ENCODE results near the gene PPP1R3G.

PPP1R3G gene

GRCh38 chr6:5081182-5081581 lies 4.0 kb upstream of the PPP1R3G start:
- H3K36me3 ChIP-seq (ENCODE audit: control insufficient read depth in 1 of 2, insufficient read depth in 2 of 2, low read length in 2 of 2), result no peaks in the 10 kb centered on the region
- no peak overlapping the region for H3K4ac ChIP-seq (ENCODE audit: low read depth, low read length)
- H2AFZ ChIP-seq (ENCODE audit: insufficient read depth, low read length, poor library complexity), result no peak overlapping the region
- no peak for DNase-seq
- peak overlapping the region; percentile 97 for H2AK5ac ChIP-seq (ENCODE audit: low read length)
- no peak overlapping the region for H3K9ac ChIP-seq (ENCODE audit: low read length)
- peaks cover 2% of the 10 kb centered on the region for H3K9me3 ChIP-seq (ENCODE audit: insufficient read depth, low read depth, low read length)
- H4K12ac ChIP-seq (ENCODE audit: low read depth, low read length), result no peak overlapping the region
- H3K18ac ChIP-seq (ENCODE audit: low read length), result no peak overlapping the region
- H3K14ac ChIP-seq (ENCODE audit: low read length), result peak overlapping the region; percentile 52
- peak overlapping the region; percentile 65 for H2BK5ac ChIP-seq (ENCODE audit: low read depth, low read length, poor library complexity)
- H4K91ac ChIP-seq (ENCODE audit: low read depth, low read length), result peak overlapping the region; percentile 93
- peaks cover 28 to 35% of the 10 kb centered on the region in 2 experiments for H3K4me1 ChIP-seq (ENCODE audit: control insufficient read depth in 1 of 2, insufficient read depth in 2 of 2, low read length in 2 of 2)
- H3K4me3 ChIP-seq (ENCODE audit: low read depth, low read length), result no peak overlapping the region
- H3K23ac ChIP-seq (ENCODE audit: low read length), result no peak overlapping the region
- no peak overlapping the region for H4K8ac ChIP-seq (ENCODE audit: low read depth, low read length)
- peaks cover 21% of the 10 kb centered on the region for H3K27me3 ChIP-seq (ENCODE audit: insufficient read depth, low read length)
- H2BK12ac ChIP-seq (ENCODE audit: low read length), result peak overlapping the region; percentile 20
- H3K4me2 ChIP-seq (ENCODE audit: low read length), result no peak overlapping the region
- H3K79me2 ChIP-seq (ENCODE audit: control insufficient read depth, insufficient read depth, low read length, poor library complexity), result peaks cover 2% of the 10 kb centered on the region
- peaks cover 18% of the 10 kb centered on the region for H3K79me1 ChIP-seq (ENCODE audit: low read length)
- peak overlapping the region; percentile 70 for H2BK120ac ChIP-seq (ENCODE audit: insufficient read depth, low read length, poor library complexity)
- WGBS (ENCODE audit: extremely low coverage, insufficient coverage, insufficient read length), result no CpG with 5 or more reads among the region's 3 CpGs
- H3K27ac ChIP-seq (ENCODE audit: low read depth, low read length), result no peak overlapping the region

DNA sequence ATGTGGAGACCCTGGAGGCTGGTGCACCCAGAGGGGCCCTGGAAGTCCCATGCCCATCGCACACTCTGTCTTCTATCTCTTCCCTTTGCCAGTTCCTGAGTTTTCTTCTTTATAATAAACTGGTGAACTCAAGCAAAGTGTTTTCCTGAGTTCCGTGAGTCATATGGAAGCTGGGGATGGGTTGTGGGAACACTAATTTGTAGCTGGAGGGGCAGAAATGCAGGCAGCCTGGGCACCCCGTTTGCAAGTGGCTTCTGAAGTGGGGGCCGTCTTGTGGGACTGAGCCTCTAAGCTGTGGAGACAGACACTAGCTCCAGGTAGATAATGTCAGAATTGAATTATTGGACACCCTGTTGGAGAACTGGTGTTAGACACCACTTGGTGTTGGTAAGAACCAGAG lies 3.2 kb upstream of the PPP1R3G start:
- H3K27ac ChIP-seq (ENCODE audit: low read depth, low read length), result no peak overlapping the region
- H3K9me3 ChIP-seq (ENCODE audit: insufficient read depth, low read depth, low read length), result peaks cover 6% of the 10 kb centered on the region
- no peak overlapping the region for H3K23ac ChIP-seq (ENCODE audit: low read length)
- H2AFZ ChIP-seq (ENCODE audit: insufficient read depth, low read length, poor library complexity), result no peak overlapping the region
- H3K79me2 ChIP-seq (ENCODE audit: control insufficient read depth, insufficient read depth, low read length, poor library complexity), result peaks cover 2% of the 10 kb centered on the region
- H2BK120ac ChIP-seq (ENCODE audit: insufficient read depth, low read length, poor library complexity), result peak overlapping the region; percentile 27
- no peak overlapping the region for H3K4me3 ChIP-seq (ENCODE audit: low read depth, low read length)
- no peak overlapping the region for H3K9ac ChIP-seq (ENCODE audit: low read length)
- DNase-seq, result no peak
- H2BK12ac ChIP-seq (ENCODE audit: low read length), result peak overlapping the region; percentile 55
- no peak overlapping the region for H2BK5ac ChIP-seq (ENCODE audit: low read depth, low read length, poor library complexity)
- H4K8ac ChIP-seq (ENCODE audit: low read depth, low read length), result peak overlapping the region; percentile 20
- no peak overlapping the region for H3K4ac ChIP-seq (ENCODE audit: low read depth, low read length)
- no peak overlapping the region for H3K4me2 ChIP-seq (ENCODE audit: low read length)
- no CpG with 5 or more reads among the region's 4 CpGs for WGBS (ENCODE audit: extremely low coverage, insufficient coverage, insufficient read length)
- no peak overlapping the region for H2AK5ac ChIP-seq (ENCODE audit: low read length)
- peaks cover 29 to 36% of the 10 kb centered on the region in 2 experiments for H3K4me1 ChIP-seq (ENCODE audit: control insufficient read depth in 1 of 2, insufficient read depth in 2 of 2, low read length in 2 of 2)
- no peak overlapping the region for H3K14ac ChIP-seq (ENCODE audit: low read length)
- no peaks in the 10 kb centered on the region for H3K36me3 ChIP-seq (ENCODE audit: control insufficient read depth in 1 of 2, insufficient read depth in 2 of 2, low read length in 2 of 2)
- peaks cover 18% of the 10 kb centered on the region for H3K79me1 ChIP-seq (ENCODE audit: low read length)
- peaks cover 29% of the 10 kb centered on the region for H3K27me3 ChIP-seq (ENCODE audit: insufficient read depth, low read length)
- H4K12ac ChIP-seq (ENCODE audit: low read depth, low read length), result no peak overlapping the region
- peak overlapping the region; percentile 48 for H4K91ac ChIP-seq (ENCODE audit: low read depth, low read length)
- H3K18ac ChIP-seq (ENCODE audit: low read length), result no peak overlapping the region

DNA sequence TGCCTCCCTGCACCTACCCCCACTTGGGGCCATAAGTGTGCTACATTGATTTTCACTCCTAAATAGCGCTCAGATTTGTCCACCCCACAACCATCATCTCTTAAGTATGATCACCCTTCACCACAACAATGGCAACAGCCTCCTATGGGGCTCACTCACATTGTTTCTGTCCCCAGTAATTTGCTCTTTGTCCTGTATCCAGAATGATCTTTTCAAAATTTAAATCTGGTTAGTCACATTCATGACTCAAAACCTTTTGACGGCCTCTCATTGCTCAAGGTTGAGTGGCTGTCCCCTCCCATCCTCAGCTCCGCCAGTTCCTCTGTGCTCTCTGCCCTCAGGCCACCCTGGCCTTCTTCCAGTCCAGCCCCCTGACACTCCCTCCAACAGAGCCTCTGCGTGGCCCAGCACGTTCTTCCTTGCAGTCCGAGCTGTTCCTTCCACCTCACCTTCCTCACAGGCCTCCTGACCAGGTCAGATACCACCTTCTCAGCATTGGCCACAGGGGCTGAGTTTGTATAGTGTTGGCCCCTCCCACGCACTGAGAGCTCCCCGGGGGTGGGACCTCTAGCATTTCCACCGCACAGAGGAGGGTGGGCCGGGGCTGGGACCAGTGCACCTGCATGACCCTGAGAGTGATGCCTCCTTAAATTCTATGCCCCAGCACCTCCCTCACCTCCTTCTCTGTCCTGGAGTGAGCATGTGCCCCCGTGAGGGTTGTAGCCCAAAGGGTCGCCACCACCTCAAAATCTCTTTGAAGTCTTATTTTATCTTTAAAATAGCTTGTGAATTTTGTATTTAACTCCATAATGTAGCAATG lies 2.4 kb upstream of the PPP1R3G start:
- Histone ChIP-seq H2BK120ac (ENCODE audit: insufficient read depth, low read length, poor library complexity) (peak overlapping the region; percentile 27), H3K4me3 (ENCODE audit: low read depth, low read length) (no peak overlapping the region), H2BK5ac (ENCODE audit: low read depth, low read length, poor library complexity) (no peak overlapping the region), H2AK5ac (ENCODE audit: low read length) (no peak overlapping the region), H4K8ac (ENCODE audit: low read depth, low read length) (no peak overlapping the region), H2BK12ac (ENCODE audit: low read length) (peak overlapping the region; percentile 69), H3K4me1 (ENCODE audit: control insufficient read depth in 1 of 2, insufficient read depth in 2 of 2, low read length in 2 of 2) (peaks cover 29 to 36% of the 10 kb centered on the region in 2 experiments), H3K9me3 (ENCODE audit: insufficient read depth, low read depth, low read length) (peaks cover 6% of the 10 kb centered on the region), H3K4me2 (ENCODE audit: low read length) (no peak overlapping the region), H2AFZ (ENCODE audit: insufficient read depth, low read length, poor library complexity) (no peak overlapping the region), H3K14ac (ENCODE audit: low read length) (no peak overlapping the region), H3K27ac (ENCODE audit: low read depth, low read length) (no peak overlapping the region), H3K23ac (ENCODE audit: low read length) (no peak overlapping the region), H3K4ac (ENCODE audit: low read depth, low read length) (no peak overlapping the region), H3K79me1 (ENCODE audit: low read length) (peaks cover 18% of the 10 kb centered on the region), H3K36me3 (ENCODE audit: control insufficient read depth in 1 of 2, insufficient read depth in 2 of 2, low read length in 2 of 2) (no peaks in the 10 kb centered on the region), H4K91ac (ENCODE audit: low read depth, low read length) (peak overlapping the region; percentile 48), H4K12ac (ENCODE audit: low read depth, low read length) (no peak overlapping the region), H3K18ac (ENCODE audit: low read length) (peak overlapping the region; percentile 55), H3K79me2 (ENCODE audit: control insufficient read depth, insufficient read depth, low read length, poor library complexity) (peaks cover 2% of the 10 kb centered on the region), H3K9ac (ENCODE audit: low read length) (no peak overlapping the region), H3K27me3 (ENCODE audit: insufficient read depth, low read length) (peaks cover 29% of the 10 kb centered on the region)
- WGBS (ENCODE audit: extremely low coverage, insufficient coverage, insufficient read length), result no CpG with 5 or more reads among the region's 12 CpGs
- peak; percentile 96 to 98 for DNase-seq

- no peak overlapping the region for H3K14ac ChIP-seq (ENCODE audit: low read length)
- H4K12ac ChIP-seq (ENCODE audit: low read depth, low read length), result no peak overlapping the region
- H3K79me2 ChIP-seq (ENCODE audit: control insufficient read depth, insufficient read depth, low read length, poor library complexity), result peaks cover 2% of the 10 kb centered on the region
- no peak overlapping the region for H2BK120ac ChIP-seq (ENCODE audit: insufficient read depth, low read length, poor library complexity)
- no peak overlapping the region for H3K23ac ChIP-seq (ENCODE audit: low read length)
- no peak overlapping the region for H2BK5ac ChIP-seq (ENCODE audit: low read depth, low read length, poor library complexity)
- H4K91ac ChIP-seq (ENCODE audit: low read depth, low read length), result no peak overlapping the region
- no peak overlapping the region for H2AK5ac ChIP-seq (ENCODE audit: low read length)
- H4K8ac ChIP-seq (ENCODE audit: low read depth, low read length), result no peak overlapping the region
- H3K4me1 ChIP-seq (ENCODE audit: control insufficient read depth in 1 of 2, insufficient read depth in 2 of 2, low read length in 2 of 2), result peaks cover 29 to 36% of the 10 kb centered on the region in 2 experiments
- H3K79me1 ChIP-seq (ENCODE audit: low read length), result peaks cover 18% of the 10 kb centered on the region
- no peaks in the 10 kb centered on the region for H3K36me3 ChIP-seq (ENCODE audit: control insufficient read depth in 1 of 2, insufficient read depth in 2 of 2, low read length in 2 of 2)
- H3K18ac ChIP-seq (ENCODE audit: low read length), result no peak overlapping the region
- no peak overlapping the region for H3K9ac ChIP-seq (ENCODE audit: low read length)
- no peak overlapping the region for H3K27ac ChIP-seq (ENCODE audit: low read depth, low read length)
- DNase-seq, result peak in 1 of 2 donors; percentile 16
- H3K4ac ChIP-seq (ENCODE audit: low read depth, low read length), result no peak overlapping the region
- peaks cover 6% of the 10 kb centered on the region for H3K9me3 ChIP-seq (ENCODE audit: insufficient read depth, low read depth, low read length)
- no peak overlapping the region for H3K4me3 ChIP-seq (ENCODE audit: low read depth, low read length)
- no CpG with 5 or more reads among the region's 4 CpGs for WGBS (ENCODE audit: extremely low coverage, insufficient coverage, insufficient read length)
- no peak overlapping the region for H3K4me2 ChIP-seq (ENCODE audit: low read length)
- peaks cover 29% of the 10 kb centered on the region for H3K27me3 ChIP-seq (ENCODE audit: insufficient read depth, low read length)
- H2BK12ac ChIP-seq (ENCODE audit: low read length), result no peak overlapping the region
- H2AFZ ChIP-seq (ENCODE audit: insufficient read depth, low read length, poor library complexity), result no peak overlapping the region
Observed at GRCh38 chr6:5083307-5083583, 1.9 kb upstream of the PPP1R3G start.

Measured in trophoblast cell (in vitro differentiated cells and primary cell).